Gastrocnemius medialis (tissue), 4 donors: ENCODE data around the gene KRT23. TPM values are rescaled to one million over a fixed set of nuclear protein-coding genes. Genes with fewer than 3 reads are reported as not detected.

Source experiments
- ATAC-seq, 2 donors: fragments of 150-250 bp; one replicate each; pipeline ENCODE4 v1.9.1; 2016
- DNase-seq, 2 donors: peaks; one replicate each; pipeline ENCODE4 v3.0.0-alpha.2; 2019
- H3K27ac ChIP-seq, 4 donors: fragments of 200-600 bp; sonication (generic); 1 replicate in 1 of 4; 2 replicates in 3 of 4; pipeline ENCODE4 v1.5.1; 2016 to 2018; ENCODE audit warnings: mild to moderate bottlenecking in 2 of 4, moderate library complexity in 1 of 4
- H3K27me3 ChIP-seq, 3 donors: fragments of 200-600 bp; sonication (generic) in 2 of 3; 1 replicate in 1 of 3; 2 replicates in 2 of 3; pipeline versions ENCODE4 v1.5.1 to v1.6.0; 2016 to 2019; ENCODE audit warnings: mild to moderate bottlenecking in 1 of 3, moderate library complexity in 1 of 3
- H3K36me3 ChIP-seq, 2 donors: fragments of 200-600 bp; sonication (generic) in 1 of 2; one replicate each; pipeline ENCODE4 v1.5.1; 2017 to 2018
- H3K4me1 ChIP-seq, 2 donors: fragments of 200-600 bp; sonication (generic) in 1 of 2; one replicate each; pipeline ENCODE4 v1.5.1; 2016 to 2017; ENCODE audit warnings: mild to moderate bottlenecking in 2 of 2
- H3K4me3 ChIP-seq, 4 donors: fragments of 200-600 bp; sonication (generic) in 3 of 4; 1 replicate in 1 of 4; 2 replicates in 3 of 4; pipeline ENCODE4 v1.5.1; 2016 to 2019; ENCODE audit warnings: mild to moderate bottlenecking in 2 of 4
- H3K9me3 ChIP-seq, 3 donors: fragments of 200-600 bp; sonication (generic) in 2 of 3; 1 replicate in 1 of 3; 2 replicates in 2 of 3; pipeline ENCODE4 v1.5.1; 2016 to 2019
- POLR2A ChIP-seq, 2 donors: fragments of 450-650 bp; IDR thresholded peaks; one replicate each; pipeline ENCODE4 v1.6.1; 2017; ENCODE audit warnings: antibody characterized with exemption in 2 of 2, mild to moderate bottlenecking in 2 of 2, moderate library complexity in 2 of 2
- in situ Hi-C, 4 donors: fragments of 200-750 bp; cut with MboI; loops; one replicate each; pipeline versions ENCODE4 v1.15.0 to v1.8.0; 2017; ENCODE audit warnings: low sequenced_read_pairs in 4 of 4
- intact Hi-C: fragments of 100-400 bp; cut with DNase I; formaldehyde crosslinking; loops from one replicate; pipeline ENCODE4 v1.15.1; 2023; ENCODE audit warnings: low total_unique reads
- total RNA-seq, 4 donors: library from RNA; depleted of rRNA; stranded (reverse); fragments of >200 nt; gene quantifications; one replicate each; pipeline versions ENCODE4 v1.1.0 to v1.2.3, GENCODE V29; 2016
- TF ChIP-seq, protein P1 (sequence below), 5 experiments: fragments of 450-650 bp in 3 of 5; fragments of 200-600 bp in 2 of 5; sonication (generic) in 2 of 5; IDR thresholded peaks in 4 of 5; conservative IDR thresholded peaks in 1 of 5; 1 replicate in 4 of 5; 2 replicates in 1 of 5; pipeline ENCODE4 v1.5.1; 2016 to 2019; ENCODE audit warnings: antibody characterized with exemption in 5 of 5, mild to moderate bottlenecking in 3 of 5, moderate library complexity in 3 of 5

Gene KRT23
- total RNA-seq, 4 donors from 2014 or later, result 0.42 TPM; not detected in 3

DNA sequence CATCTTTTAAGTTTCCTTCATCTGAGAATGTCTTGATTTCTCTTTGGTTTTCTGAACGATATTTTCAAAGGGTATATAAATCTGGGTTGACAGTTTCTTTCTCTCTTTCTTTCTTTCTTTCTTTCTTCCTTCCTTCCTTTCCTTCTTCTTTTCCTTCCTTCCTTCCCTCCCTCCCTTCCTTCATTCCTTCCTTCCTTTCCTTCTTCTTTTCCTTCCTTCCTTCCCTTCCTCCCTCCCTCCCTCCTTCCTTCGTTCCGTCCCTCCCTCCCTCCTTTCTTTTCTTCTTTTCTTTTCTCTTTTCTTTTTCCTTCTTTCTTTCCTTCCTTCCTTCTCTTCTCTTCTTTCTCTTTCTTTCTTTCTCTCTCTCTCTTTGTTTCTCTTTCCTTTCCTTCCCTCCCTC is 36.9 kb upstream of the KRT23 start:
- Histone ChIP-seq H3K4me1 (no peaks in the 10 kb centered on the region), H3K9me3 (no peaks in the 10 kb centered on the region), H3K27ac (no peak overlapping the region), H3K4me3 (no peak overlapping the region), H3K36me3 (no peaks in the 10 kb centered on the region), H3K27me3 (no peaks in the 10 kb centered on the region)
- ATAC-seq (no peak), DNase-seq (no peak)
- intact Hi-C loops, result no loop called here
- TF ChIP-seq, protein P1, sequence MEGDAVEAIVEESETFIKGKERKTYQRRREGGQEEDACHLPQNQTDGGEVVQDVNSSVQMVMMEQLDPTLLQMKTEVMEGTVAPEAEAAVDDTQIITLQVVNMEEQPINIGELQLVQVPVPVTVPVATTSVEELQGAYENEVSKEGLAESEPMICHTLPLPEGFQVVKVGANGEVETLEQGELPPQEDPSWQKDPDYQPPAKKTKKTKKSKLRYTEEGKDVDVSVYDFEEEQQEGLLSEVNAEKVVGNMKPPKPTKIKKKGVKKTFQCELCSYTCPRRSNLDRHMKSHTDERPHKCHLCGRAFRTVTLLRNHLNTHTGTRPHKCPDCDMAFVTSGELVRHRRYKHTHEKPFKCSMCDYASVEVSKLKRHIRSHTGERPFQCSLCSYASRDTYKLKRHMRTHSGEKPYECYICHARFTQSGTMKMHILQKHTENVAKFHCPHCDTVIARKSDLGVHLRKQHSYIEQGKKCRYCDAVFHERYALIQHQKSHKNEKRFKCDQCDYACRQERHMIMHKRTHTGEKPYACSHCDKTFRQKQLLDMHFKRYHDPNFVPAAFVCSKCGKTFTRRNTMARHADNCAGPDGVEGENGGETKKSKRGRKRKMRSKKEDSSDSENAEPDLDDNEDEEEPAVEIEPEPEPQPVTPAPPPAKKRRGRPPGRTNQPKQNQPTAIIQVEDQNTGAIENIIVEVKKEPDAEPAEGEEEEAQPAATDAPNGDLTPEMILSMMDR (IDR thresholded peaks at IDR 0.05 in 4 of 5, conservative IDR thresholded peaks at IDR 0.05 in 1 of 5), result no peak
- no peak for TF ChIP-seq POLR2A (IDR thresholded peaks at IDR 0.05)
- in situ Hi-C loops, result loop anchor here in 2 of 4 donors (25.0 kb wide), 2 partner anchors 88 to 112 kb away; partner anchors contain the start of genes KRT12 (in 1 of the 2), KRTAP2-2 (in 1 of the 2), KRTAP2-3 (in 1 of the 2) and KRTAP2-4 (in 1 of the 2)

DNA sequence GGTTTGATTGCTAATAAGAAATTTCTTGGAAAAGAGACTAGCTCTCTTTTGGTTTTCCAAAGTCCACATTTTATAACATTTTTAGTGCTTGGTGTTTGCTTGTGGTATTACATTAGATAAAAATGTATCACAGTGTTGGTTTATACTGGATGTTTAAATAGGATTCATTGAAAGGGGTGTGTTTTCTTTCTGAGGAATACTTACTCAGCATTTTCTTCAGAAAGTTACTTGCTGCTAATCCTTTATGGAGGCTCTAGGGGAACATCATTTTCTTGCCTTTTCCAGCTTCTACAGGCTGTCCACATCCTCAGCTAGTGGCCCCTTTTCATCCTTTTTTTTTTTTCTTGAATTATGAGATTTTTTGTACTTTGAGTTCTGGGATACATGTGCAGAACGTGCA is 30.1 kb upstream of the KRT23 start:
- Histone ChIP-seq H3K9me3 (no peaks in the 10 kb centered on the region), H3K27ac (no peak overlapping the region), H3K36me3 (no peaks in the 10 kb centered on the region), H3K27me3 (no peaks in the 10 kb centered on the region), H3K4me1 (no peaks in the 10 kb centered on the region), H3K4me3 (no peak overlapping the region)
- TF ChIP-seq POLR2A (IDR thresholded peaks at IDR 0.05), result no peak
- TF ChIP-seq, protein P1 (IDR thresholded peaks at IDR 0.05 in 4 of 5, conservative IDR thresholded peaks at IDR 0.05 in 1 of 5), result no peak
- no peak for ATAC-seq
- intact Hi-C loops, result no loop called here
- in situ Hi-C loops, result loop anchor here in 2 of 4 donors (25.0 kb wide), 2 partner anchors 95 to 105 kb away; partner anchors contain the start of genes KRT12 (in 1 of the 2), KRTAP2-2 (in 1 of the 2), KRTAP2-3 (in 1 of the 2) and KRTAP2-4 (in 1 of the 2)
- DNase-seq, result no peak

DNA sequence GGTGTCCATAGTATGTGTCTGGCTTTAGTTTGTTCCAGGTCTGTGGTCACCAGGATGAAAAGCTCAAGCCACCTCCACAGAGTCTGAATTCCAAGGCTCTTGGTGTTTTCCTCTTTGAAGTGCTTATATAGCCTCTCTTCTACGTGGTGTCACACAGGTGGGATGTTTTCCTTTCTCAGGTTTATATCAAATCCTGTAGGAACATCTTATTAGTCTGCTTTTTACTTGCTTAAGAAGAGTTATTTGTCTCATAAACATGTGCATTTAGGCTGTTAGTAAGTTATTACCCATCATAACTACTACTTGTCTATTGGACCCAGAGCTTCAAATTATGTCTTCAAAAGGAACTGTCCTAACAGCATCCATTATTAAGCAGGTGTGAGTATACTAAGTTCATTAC is 29.4 kb upstream of the KRT23 start, which contains the start of gene KRT39:
KRT39 (minus strand) TSS at position 101 of the 400 bp plus-strand sequence; CDS start at position 9, 92 bp downstream.
- no peak for TF ChIP-seq POLR2A (IDR thresholded peaks at IDR 0.05)
- TF ChIP-seq, protein P1 (IDR thresholded peaks at IDR 0.05 in 4 of 5, conservative IDR thresholded peaks at IDR 0.05 in 1 of 5), result no peak

DNA sequence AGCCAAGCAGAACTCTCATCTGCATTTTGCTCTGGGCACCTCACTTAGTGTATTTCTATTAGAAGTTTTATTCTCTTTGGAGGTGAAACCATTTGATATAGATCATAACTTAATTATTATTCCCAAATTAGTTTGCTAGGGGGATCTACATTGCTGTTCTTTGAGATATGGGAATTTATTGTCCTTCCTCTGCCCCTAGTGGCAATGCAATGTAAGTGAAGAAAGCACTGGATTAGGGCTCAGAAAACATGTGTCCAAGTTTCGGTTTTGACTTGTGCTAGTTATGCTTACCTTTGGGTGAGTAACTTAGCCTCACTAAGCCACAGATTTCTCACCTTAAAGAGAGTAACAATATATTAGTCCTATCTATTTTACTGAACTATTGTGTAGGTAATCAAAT is 26.4 kb upstream of the KRT23 start:
- no peak overlapping the region for H3K27ac ChIP-seq
- no peaks in the 10 kb centered on the region for H3K36me3 ChIP-seq
- no peak for DNase-seq
- no peak overlapping the region for H3K4me3 ChIP-seq
- H3K4me1 ChIP-seq, result no peaks in the 10 kb centered on the region
- TF ChIP-seq, protein P1 (IDR thresholded peaks at IDR 0.05 in 4 of 5, conservative IDR thresholded peaks at IDR 0.05 in 1 of 5), result peak in 3 of 5 experiments; percentile 7 to 52 (median 35)
- TF ChIP-seq POLR2A (IDR thresholded peaks at IDR 0.05), result no peak
- ATAC-seq, result no peak
- intact Hi-C loops, result no loop called here
- H3K27me3 ChIP-seq, result no peaks in the 10 kb centered on the region
- in situ Hi-C loops, result loop anchor here in 2 of 4 donors (25.0 kb wide), 2 partner anchors 98 to 102 kb away; partner anchors contain the start of genes KRT12 (in 1 of the 2), KRTAP2-2 (in 1 of the 2), KRTAP2-3 (in 1 of the 2) and KRTAP2-4 (in 1 of the 2)
- H3K9me3 ChIP-seq, result no peaks in the 10 kb centered on the region

More for the DNA sequence above, 29.4 kb upstream of the KRT23 start, which contains the start of gene KRT39:
- no peak for DNase-seq
- no peaks in the 10 kb centered on the region for H3K4me1 ChIP-seq
- H3K27me3 ChIP-seq, result no peaks in the 10 kb centered on the region
- H3K4me3 ChIP-seq, result no peak within 1 kb of the TSS
- no peaks in the 10 kb centered on the region for H3K9me3 ChIP-seq
- in situ Hi-C loops, result loop anchor here in 2 of 4 donors (25.0 kb wide), 2 partner anchors 95 to 105 kb away; partner anchors contain the start of genes KRT12 (in 1 of the 2), KRTAP2-2 (in 1 of the 2), KRTAP2-3 (in 1 of the 2) and KRTAP2-4 (in 1 of the 2)
- no peaks in the 10 kb centered on the region for H3K36me3 ChIP-seq
- intact Hi-C loops, result no loop called here
- ATAC-seq, result no peak
- H3K27ac ChIP-seq, result no peak within 1 kb of the TSS
